Epithelial cell of proximal tubule (primary cell): ENCODE results near the gene AGBL1. TPM values are rescaled to one million over a fixed set of nuclear protein-coding genes. Genes with fewer than 3 reads are reported as not detected.

ENCODE experiments used
- DNase-seq: peaks from one replicate; pipeline ENCODE4 v3.0.0-alpha.2; 2011; ENCODE audit warnings: low read depth
- H3K4me3 ChIP-seq: 2 replicates; pipeline ENCODE4 v1.5.1; 2011; ENCODE audit warnings: low read depth, mild to moderate bottlenecking, low read length
- total RNA-seq: library from RNA; depleted of rRNA; stranded (reverse); fragments of >200 nt; gene quantifications from 2 replicates; pipeline ENCODE4 v1.2.3, GENCODE V29; 2015
- TF ChIP-seq, protein P1 (sequence below): conservative IDR thresholded peaks from 2 replicates; pipeline ENCODE4 v1.5.1; 2012; ENCODE audit warnings: low read depth, mild to moderate bottlenecking, low read length

Gene AGBL1
- total RNA-seq, 1 donor from 2014 or later, result not detected

DNA sequence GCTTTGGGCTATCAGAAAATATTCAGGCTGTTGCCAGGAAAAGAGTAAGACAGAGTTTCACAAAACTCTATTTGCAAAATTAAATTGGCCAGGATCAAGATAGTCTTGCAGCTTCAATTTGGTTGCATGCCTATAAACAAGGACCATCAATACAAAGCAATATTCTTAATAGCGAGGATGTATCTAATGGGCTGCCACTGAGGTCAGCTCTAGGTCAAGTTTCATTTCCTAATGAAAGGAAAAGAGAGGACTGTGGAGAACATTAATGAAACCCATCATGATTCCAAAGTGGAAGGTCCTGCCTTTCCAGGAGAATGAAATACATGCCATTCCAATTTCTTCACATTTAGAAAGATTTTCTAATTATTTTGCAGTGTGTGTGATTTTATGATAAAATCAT is 273.5 kb downstream of the AGBL1 start:
- no peak overlapping the region for H3K4me3 ChIP-seq
- DNase-seq, result no peak
- TF ChIP-seq, protein P1, sequence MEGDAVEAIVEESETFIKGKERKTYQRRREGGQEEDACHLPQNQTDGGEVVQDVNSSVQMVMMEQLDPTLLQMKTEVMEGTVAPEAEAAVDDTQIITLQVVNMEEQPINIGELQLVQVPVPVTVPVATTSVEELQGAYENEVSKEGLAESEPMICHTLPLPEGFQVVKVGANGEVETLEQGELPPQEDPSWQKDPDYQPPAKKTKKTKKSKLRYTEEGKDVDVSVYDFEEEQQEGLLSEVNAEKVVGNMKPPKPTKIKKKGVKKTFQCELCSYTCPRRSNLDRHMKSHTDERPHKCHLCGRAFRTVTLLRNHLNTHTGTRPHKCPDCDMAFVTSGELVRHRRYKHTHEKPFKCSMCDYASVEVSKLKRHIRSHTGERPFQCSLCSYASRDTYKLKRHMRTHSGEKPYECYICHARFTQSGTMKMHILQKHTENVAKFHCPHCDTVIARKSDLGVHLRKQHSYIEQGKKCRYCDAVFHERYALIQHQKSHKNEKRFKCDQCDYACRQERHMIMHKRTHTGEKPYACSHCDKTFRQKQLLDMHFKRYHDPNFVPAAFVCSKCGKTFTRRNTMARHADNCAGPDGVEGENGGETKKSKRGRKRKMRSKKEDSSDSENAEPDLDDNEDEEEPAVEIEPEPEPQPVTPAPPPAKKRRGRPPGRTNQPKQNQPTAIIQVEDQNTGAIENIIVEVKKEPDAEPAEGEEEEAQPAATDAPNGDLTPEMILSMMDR, result no peak

DNA sequence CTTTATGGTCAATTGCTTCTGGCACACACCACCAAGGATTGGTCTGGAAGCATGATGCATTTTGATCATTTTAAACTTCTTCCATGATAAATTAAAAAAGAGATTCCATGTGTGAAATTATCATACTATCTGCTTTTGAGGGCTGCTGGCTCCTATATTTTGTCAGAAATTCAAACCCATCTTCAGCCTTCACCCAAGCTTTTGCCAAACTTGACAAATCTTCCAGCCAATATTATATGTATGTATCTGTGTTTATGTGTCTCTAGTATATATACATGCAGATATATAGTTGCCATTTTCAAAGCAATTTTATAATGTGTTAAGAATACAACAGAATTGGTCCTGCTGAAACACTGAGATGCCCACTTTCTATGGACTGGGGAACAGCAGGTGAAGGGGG is 275.7 kb downstream of the AGBL1 start:
- TF ChIP-seq, protein P1, result no peak

DNA sequence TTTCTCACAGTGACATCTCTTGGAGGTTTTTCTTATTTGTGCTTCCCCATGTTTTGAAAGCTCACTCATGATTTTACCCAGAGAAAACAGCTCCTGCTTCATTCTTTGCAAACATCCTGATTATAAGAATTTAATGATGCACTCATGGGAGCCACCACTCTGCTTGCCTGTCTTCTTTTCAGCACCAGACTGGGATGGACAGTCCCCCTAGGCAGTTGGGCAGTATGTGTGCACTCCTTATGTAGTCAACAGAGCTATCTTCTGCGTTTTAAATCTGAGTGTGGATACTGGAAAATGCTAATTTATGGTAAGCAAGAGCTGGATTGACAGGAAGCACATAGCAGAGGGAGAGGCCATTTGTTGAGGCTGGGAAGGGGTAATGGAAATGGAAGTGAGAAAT is 276.1 kb downstream of the AGBL1 start:
- TF ChIP-seq, protein P1, result no peak
- H3K4me3 ChIP-seq, result no peak overlapping the region
- DNase-seq, result no peak

More for the DNA sequence above, 275.7 kb downstream of the AGBL1 start:
- no peak overlapping the region for H3K4me3 ChIP-seq
- no peak for DNase-seq

DNA sequence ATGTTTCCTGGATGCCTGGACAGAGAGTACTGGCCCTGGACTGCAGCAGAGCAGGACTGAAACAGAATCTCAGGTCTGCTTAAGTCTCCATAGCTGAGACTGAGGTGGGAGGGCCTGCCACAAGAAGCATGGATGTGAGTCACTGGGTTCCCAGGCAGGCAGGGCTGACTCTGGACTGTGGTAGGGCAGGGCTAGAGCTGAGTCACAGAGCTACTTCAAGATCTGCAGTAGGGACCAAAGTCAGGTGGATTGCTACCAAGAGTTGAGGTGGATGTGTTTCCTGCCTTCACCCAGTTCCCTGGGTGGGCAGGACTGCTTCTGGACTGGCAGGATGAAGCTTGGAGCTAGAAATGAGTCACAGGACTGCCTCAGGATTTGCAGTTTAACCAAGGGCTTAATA is 282.9 kb downstream of the AGBL1 start:
- DNase-seq, result no peak
- no peak overlapping the region for H3K4me3 ChIP-seq
- TF ChIP-seq, protein P1, result no peak

DNA sequence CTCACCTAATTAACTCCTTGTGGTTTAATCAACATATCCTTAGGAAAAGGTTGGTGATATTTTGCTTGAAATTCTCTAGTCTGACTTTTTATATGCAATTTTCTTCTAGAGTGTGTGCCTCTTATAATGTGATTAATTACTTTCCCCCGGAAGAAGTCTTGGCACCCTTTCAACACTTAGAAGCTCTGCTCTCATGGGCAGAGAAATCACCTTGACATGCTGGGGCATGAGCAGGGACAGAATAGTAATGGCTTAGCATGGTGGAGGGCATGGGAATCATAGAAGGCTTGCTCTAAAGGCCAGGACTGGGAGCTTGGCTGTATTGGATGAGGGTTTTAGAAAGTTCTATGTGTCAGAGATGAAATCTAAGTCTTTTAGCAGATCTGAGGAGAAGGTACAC is 293.5 kb downstream of the AGBL1 start:
- TF ChIP-seq, protein P1, result no peak
- H3K4me3 ChIP-seq, result no peak overlapping the region
- no peak for DNase-seq

DNA sequence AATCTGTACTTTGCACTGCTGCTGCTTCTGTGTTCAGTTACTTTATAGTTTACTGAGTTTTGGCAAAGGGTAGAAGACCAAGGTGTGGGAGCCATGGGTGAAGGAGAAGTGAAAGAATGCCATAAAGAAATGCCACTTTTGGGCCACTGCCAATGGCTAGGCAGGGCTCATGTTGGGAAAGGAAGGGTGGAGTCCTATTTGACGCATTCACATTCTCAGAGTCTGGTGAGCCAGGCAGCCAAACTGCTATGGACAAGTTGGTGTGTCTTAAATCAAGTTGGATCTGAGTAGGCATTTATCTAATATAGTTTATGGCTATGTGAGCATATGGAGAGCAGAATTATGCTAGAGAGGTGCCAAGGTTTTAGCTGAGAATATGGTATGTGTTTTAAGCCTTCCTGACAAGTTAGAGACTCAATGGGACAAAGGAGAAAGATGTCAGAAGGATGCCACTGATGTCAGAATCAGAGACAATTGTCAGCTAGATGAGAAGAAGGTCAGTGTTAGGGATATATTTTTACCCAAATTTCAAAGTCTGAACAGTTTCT is 296.1 kb downstream of the AGBL1 start:
- no peak overlapping the region for H3K4me3 ChIP-seq
- DNase-seq, result no peak
- TF ChIP-seq, protein P1, result no peak

DNA sequence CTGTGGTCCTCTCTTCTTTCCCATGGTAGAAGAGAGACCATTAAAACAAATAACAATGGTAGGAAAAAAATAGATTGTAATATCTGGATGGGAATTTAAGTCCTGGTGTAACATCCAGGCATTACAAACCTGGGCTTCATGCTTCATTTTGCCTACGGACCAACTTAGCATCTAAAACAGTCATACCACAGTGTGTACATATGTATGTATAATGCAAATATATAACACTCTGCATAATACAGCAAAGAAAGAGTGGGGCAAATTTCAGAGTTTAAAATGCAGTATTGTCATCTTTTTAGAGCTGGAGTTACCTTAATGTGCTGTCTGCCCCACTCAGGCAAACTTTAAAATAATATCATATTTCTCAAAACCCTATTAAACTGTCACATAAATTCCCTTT is 298.2 kb downstream of the AGBL1 start:
- no peak for DNase-seq
- H3K4me3 ChIP-seq, result no peak overlapping the region
- TF ChIP-seq, protein P1, result no peak
